Nephron (organoid): Measurements from ENCODE around the gene PKHD1.

Experiments
- H3K27ac Mint-ChIP-seq, 3 experiments: 2 replicates each; pipeline ENCODE4 v1.8.0; 2020; ENCODE audit warnings: mixed read lengths in 3 of 3, mild to moderate bottlenecking in 2 of 3, moderate library complexity in 1 of 3
- H3K27me3 Mint-ChIP-seq: 2 replicates; pipeline ENCODE4 v1.8.0; 2021; ENCODE audit warnings: low read depth, mild to moderate bottlenecking, moderate library complexity, mixed read lengths
- H3K36me3 Mint-ChIP-seq: 2 replicates; pipeline ENCODE4 v1.8.0; 2020; ENCODE audit warnings: low read depth, mixed read lengths
- H3K4me1 Mint-ChIP-seq: 2 replicates; pipeline ENCODE4 v1.8.0; 2020; ENCODE audit warnings: mixed read lengths
- H3K4me3 Mint-ChIP-seq, 3 experiments: 2 replicates each; pipeline ENCODE4 v1.8.0; 2020; ENCODE audit warnings: mild to moderate bottlenecking in 3 of 3, mixed read lengths in 3 of 3, moderate library complexity in 2 of 3
- H3K9me3 Mint-ChIP-seq: 2 replicates; pipeline ENCODE4 v1.8.0; 2020; ENCODE audit warnings: mixed read lengths
- CTCF ChIP-seq, 3 experiments: fragments of 200-600 bp; sonication (generic); IDR thresholded peaks; one replicate each; pipeline ENCODE4 v1.5.0; 2021; ENCODE audit warnings: antibody characterized with exemption in 3 of 3; ENCODE audit not compliant: unreplicated experiment in 3 of 3

PKHD1 gene

GRCh38 chr6:52065621-52066020, 21.8 kb downstream of the PKHD1 start:
- no peak for TF ChIP-seq CTCF (IDR thresholded peaks at IDR 0.05; ENCODE audit: unreplicated experiment in 3 of 3)
- no peaks in the 10 kb centered on the region for H3K27me3 Mint-ChIP-seq
- H3K4me3 Mint-ChIP-seq = no peak overlapping the region
- peaks cover 12% of the 10 kb centered on the region for H3K4me1 Mint-ChIP-seq
- H3K27ac Mint-ChIP-seq = no peak overlapping the region
- peaks cover 4% of the 10 kb centered on the region for H3K36me3 Mint-ChIP-seq
- no peaks in the 10 kb centered on the region for H3K9me3 Mint-ChIP-seq

- H3K27ac Mint-ChIP-seq = peak overlapping the region; percentile 70 to 95 (median 83)
- H3K36me3 Mint-ChIP-seq = peaks cover 11% of the 10 kb centered on the region
- peak overlapping the region in 1 of 3 experiments; percentile 46 for H3K4me3 Mint-ChIP-seq
- peak; percentile 48 to 62 (median 53) for TF ChIP-seq CTCF (IDR thresholded peaks at IDR 0.05; ENCODE audit: unreplicated experiment in 3 of 3)
- peaks cover 12% of the 10 kb centered on the region for H3K4me1 Mint-ChIP-seq
- H3K9me3 Mint-ChIP-seq = no peaks in the 10 kb centered on the region
- H3K27me3 Mint-ChIP-seq = no peaks in the 10 kb centered on the region
These were observed 23.6 kb downstream of the PKHD1 start for GRCh38 chr6:52063584-52064344.

GRCh38 chr6:52061481-52061880, 25.9 kb downstream of the PKHD1 start:
- no peaks in the 10 kb centered on the region for H3K9me3 Mint-ChIP-seq
- no peak overlapping the region for H3K27ac Mint-ChIP-seq
- H3K4me1 Mint-ChIP-seq = peaks cover 12% of the 10 kb centered on the region
- no peak for TF ChIP-seq CTCF (IDR thresholded peaks at IDR 0.05; ENCODE audit: unreplicated experiment in 3 of 3)
- peaks cover 12% of the 10 kb centered on the region for H3K36me3 Mint-ChIP-seq
- H3K27me3 Mint-ChIP-seq = no peaks in the 10 kb centered on the region
- no peak overlapping the region for H3K4me3 Mint-ChIP-seq

GRCh38 chr6:52059821-52060220, 27.6 kb downstream of the PKHD1 start:
- Mint-ChIP-seq H3K4me1 (peaks cover 12% of the 10 kb centered on the region), H3K27me3 (no peaks in the 10 kb centered on the region), H3K27ac (peak overlapping the region in 2 of 3 experiments; percentile 62 to 83), H3K9me3 (no peaks in the 10 kb centered on the region), H3K4me3 (no peak overlapping the region), H3K36me3 (peaks cover 15% of the 10 kb centered on the region)
- TF ChIP-seq CTCF (IDR thresholded peaks at IDR 0.05; ENCODE audit: unreplicated experiment in 3 of 3) = no peak

- H3K9me3 Mint-ChIP-seq = no peaks in the 10 kb centered on the region
- H3K27me3 Mint-ChIP-seq = peaks cover 6% of the 10 kb centered on the region
- TF ChIP-seq CTCF (IDR thresholded peaks at IDR 0.05; ENCODE audit: unreplicated experiment in 3 of 3) = no peak
- peaks cover 15% of the 10 kb centered on the region for H3K36me3 Mint-ChIP-seq
- H3K4me1 Mint-ChIP-seq = no peaks in the 10 kb centered on the region
- H3K27ac Mint-ChIP-seq = no peak overlapping the region
- H3K4me3 Mint-ChIP-seq = no peak overlapping the region
These were observed 32.0 kb downstream of the PKHD1 start for GRCh38 chr6:52055451-52055850.
